BLaER1 (cell line): ENCODE results near the gene KLF2.

Experiments used
- H3K27ac ChIP-seq: shearing (Covaris generic); formaldehyde crosslinking; 2 replicates; pipeline ENCODE4 v1.8.1; 2022
- H3K27me3 ChIP-seq: shearing (Covaris generic); formaldehyde crosslinking; 2 replicates; pipeline ENCODE4 v1.8.1; 2022
- H3K36me3 ChIP-seq: shearing (Covaris generic); formaldehyde crosslinking; 2 replicates; pipeline ENCODE4 v1.8.1; 2022
- H3K4me1 ChIP-seq: shearing (Covaris generic); formaldehyde crosslinking; 2 replicates; pipeline ENCODE4 v1.8.1; 2022
- H3K4me2 ChIP-seq: shearing (Covaris generic); formaldehyde crosslinking; 2 replicates; pipeline ENCODE4 v1.8.1; 2022
- H3K4me3 ChIP-seq: shearing (Covaris generic); formaldehyde crosslinking; 2 replicates; pipeline ENCODE4 v1.8.1; 2022
- H3K9ac ChIP-seq: shearing (Covaris generic); formaldehyde crosslinking; 2 replicates; pipeline ENCODE4 v1.8.1; 2022
- H3K9me3 ChIP-seq: shearing (Covaris generic); formaldehyde crosslinking; 2 replicates; pipeline ENCODE4 v1.8.1; 2022
- H4K20me1 ChIP-seq: shearing (Covaris generic); formaldehyde crosslinking; 2 replicates; pipeline ENCODE4 v1.8.1; 2022
- Cebpa-rat ChIP-seq: shearing (Covaris generic); IDR thresholded peaks from 2 replicates; pipeline ENCODE4 v1.8.1; 2022

KLF2 gene

DNA sequence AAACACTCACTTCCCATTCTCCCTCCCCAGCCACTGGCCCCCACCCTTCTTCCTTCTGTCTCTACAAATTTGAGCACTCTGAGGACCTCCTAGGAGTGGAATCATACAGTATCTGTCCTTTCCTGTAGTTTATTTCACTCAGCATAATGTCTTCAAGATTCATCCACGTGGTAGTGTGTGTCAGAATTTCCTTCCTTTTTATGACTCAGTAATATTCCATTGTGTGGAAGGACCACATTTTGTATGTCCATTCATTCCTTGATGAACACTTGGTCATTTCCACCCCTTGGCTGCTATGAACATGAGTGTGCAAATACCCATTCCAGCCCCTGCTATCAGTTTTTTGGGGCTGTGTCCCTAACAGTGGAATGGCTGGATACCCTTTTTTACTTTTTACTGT, 9.8 kb downstream of the KLF2 start:
- no peak for TF ChIP-seq Cebpa-rat
- H3K4me1 ChIP-seq: peaks cover 36% of the 10 kb centered on the region
- no peaks in the 10 kb centered on the region for H3K9me3 ChIP-seq
- no peaks in the 10 kb centered on the region for H3K27me3 ChIP-seq
- no peak overlapping the region for H3K4me3 ChIP-seq
- no peak overlapping the region for H3K27ac ChIP-seq
- H3K4me2 ChIP-seq: no peak overlapping the region
- no peaks in the 10 kb centered on the region for H3K36me3 ChIP-seq
- no peaks in the 10 kb centered on the region for H4K20me1 ChIP-seq
- H3K9ac ChIP-seq: no peak overlapping the region

DNA sequence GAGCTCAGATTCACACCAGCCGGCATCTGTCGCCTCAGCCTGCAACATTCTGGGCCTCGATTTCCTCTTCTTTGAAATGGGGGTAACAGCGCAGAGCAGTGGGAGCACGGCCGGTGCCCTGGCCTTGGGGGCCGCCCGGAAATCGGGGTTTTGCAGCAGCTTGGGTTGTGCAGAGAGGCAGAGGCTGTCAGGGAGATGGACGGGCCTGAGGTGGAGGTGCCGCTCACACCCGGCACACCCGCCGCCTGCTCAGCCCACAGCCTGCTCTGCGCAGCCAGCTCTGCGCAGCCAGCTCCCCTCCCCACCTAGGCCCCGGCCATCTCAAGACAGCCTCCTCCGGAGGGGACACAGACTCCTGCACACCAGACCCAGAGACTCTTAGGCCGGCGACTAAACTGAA, 10.6 kb downstream of the KLF2 start:
- no peaks in the 10 kb centered on the region for H3K36me3 ChIP-seq
- H4K20me1 ChIP-seq: no peaks in the 10 kb centered on the region
- no peak for TF ChIP-seq Cebpa-rat
- H3K9me3 ChIP-seq: no peaks in the 10 kb centered on the region
- no peak overlapping the region for H3K4me3 ChIP-seq
- peaks cover 39% of the 10 kb centered on the region for H3K4me1 ChIP-seq
- H3K9ac ChIP-seq: no peak overlapping the region
- H3K4me2 ChIP-seq: no peak overlapping the region
- no peaks in the 10 kb centered on the region for H3K27me3 ChIP-seq
- H3K27ac ChIP-seq: no peak overlapping the region

DNA sequence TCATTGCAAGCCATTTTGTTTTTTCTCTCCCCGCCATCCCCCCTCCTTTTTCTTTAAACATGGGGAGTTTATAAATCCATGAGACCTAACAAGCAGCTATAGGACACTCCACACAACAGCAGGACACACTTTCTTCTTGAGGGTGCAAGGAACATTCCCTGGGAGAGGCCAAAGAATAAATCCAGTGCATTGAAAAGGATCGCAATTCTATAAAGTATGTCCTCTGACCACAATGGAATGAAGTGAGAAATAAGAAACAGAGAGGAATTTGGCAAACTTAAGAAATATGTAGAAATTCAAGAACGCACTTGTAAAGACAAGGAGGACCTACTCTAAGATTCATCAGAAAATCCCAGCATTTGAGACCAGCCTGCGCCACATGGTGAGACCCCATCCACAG, 11.9 kb downstream of the KLF2 start:
- Histone ChIP-seq H3K4me3 (no peak overlapping the region), H3K27me3 (no peaks in the 10 kb centered on the region), H3K36me3 (no peaks in the 10 kb centered on the region), H4K20me1 (no peaks in the 10 kb centered on the region), H3K9me3 (no peaks in the 10 kb centered on the region), H3K4me2 (no peak overlapping the region), H3K27ac (no peak overlapping the region), H3K9ac (no peak overlapping the region), H3K4me1 (peaks cover 48% of the 10 kb centered on the region)
- TF ChIP-seq Cebpa-rat: no peak

DNA sequence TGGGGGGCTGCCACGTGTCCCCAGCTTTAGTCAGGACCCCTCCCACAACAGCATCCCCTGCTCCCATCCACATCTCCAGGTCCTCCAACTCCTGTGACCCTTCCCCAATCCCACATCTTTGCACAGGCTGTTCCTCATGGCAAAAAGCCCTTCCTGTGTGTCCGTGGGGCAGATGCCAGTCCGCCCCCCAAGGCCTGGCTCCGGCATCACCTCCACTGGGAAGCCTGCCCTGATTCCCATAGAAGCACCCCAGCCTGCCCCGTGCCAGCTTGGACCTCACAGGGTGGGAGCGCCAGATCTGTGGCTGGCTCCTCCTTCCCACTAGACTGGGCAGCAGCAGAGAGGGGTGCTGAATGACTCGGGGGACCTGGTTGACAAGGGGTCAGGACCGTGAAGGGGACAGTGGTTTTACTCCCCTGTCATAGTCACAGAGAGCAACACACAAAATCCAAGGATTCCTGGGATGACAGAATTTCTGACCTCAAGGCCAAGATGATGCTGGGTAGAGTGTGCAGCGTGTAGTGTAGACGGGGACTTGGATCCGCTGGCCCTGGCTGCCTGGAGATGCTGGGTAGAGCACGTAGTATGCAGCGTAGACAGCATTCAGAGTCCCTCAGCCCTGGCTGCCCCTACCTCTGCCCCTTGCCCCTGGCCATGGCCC, 13.3 kb downstream of the KLF2 start:
- no peaks in the 10 kb centered on the region for H4K20me1 ChIP-seq
- H3K4me3 ChIP-seq: 0 out of 2 replicates have a peak overlapping the region, but pooled peaks have one; percentile 8
- TF ChIP-seq Cebpa-rat: no peak
- H3K9ac ChIP-seq: no peak overlapping the region
- H3K9me3 ChIP-seq: no peaks in the 10 kb centered on the region
- H3K27ac ChIP-seq: peak overlapping the region; percentile 52
- H3K4me2 ChIP-seq: peak overlapping the region; percentile 89
- no peaks in the 10 kb centered on the region for H3K27me3 ChIP-seq
- peaks cover 62% of the 10 kb centered on the region for H3K4me1 ChIP-seq
- H3K36me3 ChIP-seq: no peaks in the 10 kb centered on the region

DNA sequence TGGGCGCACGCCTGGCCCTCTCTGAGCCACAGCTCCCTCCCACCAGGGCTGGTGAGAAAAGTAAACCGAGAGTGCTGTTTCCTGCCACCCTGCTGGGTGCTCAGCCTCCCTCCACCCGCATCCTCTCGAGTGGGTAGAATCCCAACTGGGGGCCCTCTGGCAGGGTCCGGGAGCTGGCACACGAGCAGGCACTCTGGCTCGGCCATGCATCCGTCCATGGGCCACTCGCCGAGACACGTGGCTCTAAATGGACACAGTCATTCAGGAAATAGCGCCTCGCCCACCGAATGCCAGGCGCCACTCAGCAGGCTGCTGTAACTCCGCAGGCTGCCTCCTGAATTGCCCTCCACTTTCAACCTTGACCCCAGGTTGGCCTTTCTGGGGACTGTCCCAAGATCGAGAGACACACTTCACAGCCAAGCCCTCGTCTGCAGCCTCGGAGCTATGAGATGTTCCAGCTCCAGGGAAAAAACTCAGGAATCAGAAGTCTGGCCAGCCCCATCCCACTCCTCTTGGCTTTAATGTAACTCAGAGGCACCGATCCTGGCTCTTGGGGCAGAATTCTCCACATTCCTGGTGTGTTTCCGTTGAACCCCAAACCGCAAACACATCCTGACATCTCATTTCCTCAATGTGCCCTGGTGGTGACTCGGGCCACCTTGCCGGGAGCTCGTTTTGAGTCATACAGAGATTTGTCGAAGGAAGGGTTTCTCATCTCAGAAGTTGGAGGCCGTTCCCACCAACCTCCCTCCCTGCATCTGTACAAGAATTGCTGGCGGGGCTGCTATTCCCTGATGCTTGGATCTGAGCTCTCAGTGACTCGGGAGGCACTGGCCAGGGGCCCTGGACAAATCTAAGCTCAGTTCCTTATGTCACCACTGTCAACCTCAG, 14.1 kb downstream of the KLF2 start:
- H3K27me3 ChIP-seq: no peaks in the 10 kb centered on the region
- 0 out of 2 replicates have a peak overlapping the region, but pooled peaks have one; percentile 8 for H3K4me3 ChIP-seq
- H4K20me1 ChIP-seq: no peaks in the 10 kb centered on the region
- H3K4me1 ChIP-seq: peaks cover 63% of the 10 kb centered on the region
- no peaks in the 10 kb centered on the region for H3K36me3 ChIP-seq
- no peaks in the 10 kb centered on the region for H3K9me3 ChIP-seq
- TF ChIP-seq Cebpa-rat: no peak
- peak overlapping the region; percentile 52 for H3K27ac ChIP-seq
- peak overlapping the region; percentile 89 for H3K4me2 ChIP-seq
- no peak overlapping the region for H3K9ac ChIP-seq

DNA sequence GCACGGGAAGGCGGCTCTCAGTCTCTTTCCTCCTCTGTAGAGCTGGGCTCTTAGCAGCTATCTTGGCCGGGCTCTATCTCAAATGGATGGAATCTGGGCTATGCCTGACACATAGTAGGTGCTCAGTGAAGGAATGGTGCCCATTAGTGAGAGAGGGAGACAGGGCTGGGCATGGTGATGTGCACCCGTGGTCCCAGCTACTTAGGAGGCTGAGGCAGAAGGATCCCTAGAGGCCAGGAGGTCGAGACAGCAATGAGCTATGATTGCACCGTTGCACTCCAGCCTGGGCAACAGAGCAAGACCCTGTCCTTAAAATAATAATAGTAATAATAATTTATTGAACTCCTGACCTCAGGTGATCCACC, 14.7 kb downstream of the KLF2 start:
- Histone ChIP-seq H3K4me2 (peak overlapping the region; percentile 89), H3K27ac (no peak overlapping the region), H3K36me3 (no peaks in the 10 kb centered on the region), H3K9me3 (no peaks in the 10 kb centered on the region), H3K9ac (no peak overlapping the region), H3K27me3 (no peaks in the 10 kb centered on the region), H3K4me3 (no peak overlapping the region), H3K4me1 (peaks cover 63% of the 10 kb centered on the region), H4K20me1 (no peaks in the 10 kb centered on the region)
- no peak for TF ChIP-seq Cebpa-rat

DNA sequence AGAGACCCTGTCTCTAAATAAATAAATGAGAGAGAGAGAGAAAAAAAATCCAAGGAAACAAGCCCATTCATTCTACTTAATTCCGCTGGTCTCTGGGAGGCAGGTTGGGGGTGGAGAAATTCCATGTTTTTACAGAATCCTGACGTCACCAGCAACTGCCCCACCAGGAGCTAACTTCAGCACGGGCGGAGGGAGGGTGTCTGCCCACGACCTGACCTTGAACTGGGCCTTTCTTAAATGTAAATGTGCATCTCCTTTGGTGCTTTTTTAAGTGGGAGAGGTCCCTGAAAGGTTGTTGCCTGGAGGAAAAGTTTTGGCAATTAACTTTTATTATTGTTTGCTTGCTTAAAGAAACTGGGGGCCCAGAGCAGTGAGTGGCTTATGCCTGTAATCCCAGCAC, 15.5 kb downstream of the KLF2 start:
- Histone ChIP-seq H3K4me1 (peaks cover 63% of the 10 kb centered on the region), H3K9ac (no peak overlapping the region), H3K27ac (no peak overlapping the region; the same call in 1 of the 2 replicates), H3K4me3 (no peak overlapping the region), H3K36me3 (no peaks in the 10 kb centered on the region), H3K27me3 (no peaks in the 10 kb centered on the region), H3K9me3 (no peaks in the 10 kb centered on the region), H4K20me1 (no peaks in the 10 kb centered on the region), H3K4me2 (peak overlapping the region; percentile 89; the same call in 1 of the 2 replicates)
- no peak for TF ChIP-seq Cebpa-rat

DNA sequence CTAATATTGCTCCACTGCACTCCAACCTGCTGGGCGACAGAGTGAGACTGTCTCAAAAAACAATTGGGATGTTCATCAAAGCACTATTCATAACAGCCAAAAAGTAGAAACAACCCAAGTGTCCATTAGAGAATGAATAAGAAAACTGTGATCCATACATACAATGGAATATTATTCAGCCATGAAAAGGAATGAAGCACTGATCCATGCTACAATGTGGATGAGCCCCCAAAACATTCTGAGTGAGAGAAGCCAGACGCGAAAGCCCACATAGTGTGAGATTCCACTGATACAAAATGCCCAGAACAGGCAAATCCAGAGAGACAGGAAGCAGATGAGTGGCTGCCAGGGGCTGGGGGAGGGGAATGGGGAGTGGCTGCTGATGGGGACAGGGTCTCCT, 16.0 kb downstream of the KLF2 start:
- H3K9ac ChIP-seq: no peak overlapping the region
- H3K27ac ChIP-seq: no peak overlapping the region
- H3K36me3 ChIP-seq: no peaks in the 10 kb centered on the region
- no peaks in the 10 kb centered on the region for H3K27me3 ChIP-seq
- no peaks in the 10 kb centered on the region for H3K9me3 ChIP-seq
- TF ChIP-seq Cebpa-rat: no peak
- peaks cover 63% of the 10 kb centered on the region for H3K4me1 ChIP-seq
- no peaks in the 10 kb centered on the region for H4K20me1 ChIP-seq
- H3K4me3 ChIP-seq: no peak overlapping the region
- peak overlapping the region; percentile 89; the same call in 1 of the 2 replicates for H3K4me2 ChIP-seq

DNA sequence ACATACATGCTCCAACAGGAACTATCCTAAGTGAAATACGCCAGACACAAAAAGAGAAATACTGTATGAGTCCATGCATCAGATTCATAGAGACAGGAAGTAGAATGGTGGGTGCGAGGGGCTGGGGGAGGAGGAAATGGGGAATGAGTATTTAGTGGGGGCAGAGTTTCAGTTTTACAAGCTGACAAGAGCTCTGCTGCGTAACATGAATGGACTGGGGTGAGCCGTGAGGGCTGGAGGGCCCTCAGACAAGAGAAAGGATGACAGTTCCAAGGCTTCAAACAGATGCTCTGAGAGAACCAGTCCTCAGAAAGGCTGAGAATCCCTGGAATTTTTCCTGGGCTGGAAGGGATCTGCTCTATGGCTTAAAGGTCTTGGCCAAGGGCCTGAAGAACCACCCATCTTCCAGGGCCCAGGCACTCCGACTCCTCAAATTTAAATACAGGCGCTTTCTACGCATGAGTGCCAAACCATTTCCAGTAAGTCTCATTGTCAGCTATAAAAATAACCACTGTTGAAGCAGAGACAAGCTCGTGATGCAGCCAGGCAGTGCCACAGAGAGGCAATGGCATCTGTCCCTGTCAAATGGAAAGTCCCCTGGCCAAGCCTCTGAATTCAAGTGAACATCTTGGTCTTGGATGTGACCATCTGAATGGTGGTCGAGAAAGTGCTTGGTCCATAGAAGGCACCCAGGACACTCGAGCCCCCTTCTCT, 17.5 kb downstream of the KLF2 start:
- Histone ChIP-seq H3K27ac (peak overlapping the region; percentile 71), H3K4me1 (peaks cover 63% of the 10 kb centered on the region), H3K27me3 (no peaks in the 10 kb centered on the region), H3K9me3 (no peaks in the 10 kb centered on the region), H3K4me3 (peak overlapping the region; percentile 9; the same call in 1 of the 2 replicates), H3K4me2 (peak overlapping the region; percentile 85), H4K20me1 (no peaks in the 10 kb centered on the region), H3K36me3 (no peaks in the 10 kb centered on the region), H3K9ac (peak overlapping the region; percentile 36; the same call in 1 of the 2 replicates)
- no peak for TF ChIP-seq Cebpa-rat
